GM12873 (cell line): ENCODE results near the gene SNCA.

Experiments used
- CTCF ChIP-seq: IDR thresholded peaks from 2 replicates; pipeline ENCODE4 v1.5.1; 2012; ENCODE audit warnings: low read depth, mild to moderate bottlenecking, moderate library complexity, low read length, control low read depth; ENCODE audit not compliant: insufficient read depth; ENCODE audit errors: missing control alignments

The SNCA gene

GRCh38 chr4:89836897-89837384 is at the start of gene SNCA:
SNCA (minus strand) TSS chr4:89837161; CDS start chr4:89835667, 1,494 bp downstream.
- no peak for TF ChIP-seq CTCF

DNA sequence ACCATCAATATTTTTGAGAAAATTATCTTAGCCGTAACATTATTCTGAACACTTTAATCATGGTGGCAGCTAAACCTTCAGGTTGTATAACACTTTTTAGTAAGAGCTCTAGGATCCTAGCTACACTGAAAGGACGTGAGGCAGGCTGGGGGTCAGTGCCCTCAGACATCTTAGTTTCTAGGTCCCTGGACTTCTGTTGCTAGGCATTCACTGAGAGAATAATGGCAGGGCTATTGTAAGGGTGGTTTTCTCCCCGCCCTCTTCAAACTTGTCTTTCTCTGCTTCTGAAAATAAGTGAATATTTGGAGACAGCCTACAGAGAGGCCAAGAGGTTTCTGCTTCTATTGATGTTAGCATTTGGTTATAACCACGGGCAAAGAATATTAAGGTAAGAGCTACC is 42.3 kb upstream of the SNCA start:
- TF ChIP-seq CTCF = no peak

DNA sequence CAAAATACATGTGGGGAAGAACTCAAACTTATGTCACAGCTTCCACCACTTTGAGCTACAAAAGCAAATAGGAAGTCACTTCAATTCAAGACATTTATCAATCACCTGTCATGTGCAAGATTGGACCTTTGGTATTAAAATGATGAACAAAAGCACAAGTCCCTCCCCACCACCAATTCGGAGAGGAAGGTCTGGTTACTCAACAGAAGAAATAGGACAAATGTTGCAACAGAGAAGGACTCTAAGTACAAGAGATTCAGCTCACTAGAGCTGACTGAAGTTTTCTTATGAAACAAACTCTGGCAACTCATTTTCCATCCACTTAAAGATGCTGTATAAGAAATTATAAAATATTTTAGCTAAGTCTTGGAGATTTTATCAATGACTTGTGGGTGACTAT is 41.6 kb upstream of the SNCA start:
- no peak for TF ChIP-seq CTCF

- TF ChIP-seq CTCF = no peak
Measured at GRCh38 chr4:89876548-89876947, 39.6 kb upstream of the SNCA start.

DNA sequence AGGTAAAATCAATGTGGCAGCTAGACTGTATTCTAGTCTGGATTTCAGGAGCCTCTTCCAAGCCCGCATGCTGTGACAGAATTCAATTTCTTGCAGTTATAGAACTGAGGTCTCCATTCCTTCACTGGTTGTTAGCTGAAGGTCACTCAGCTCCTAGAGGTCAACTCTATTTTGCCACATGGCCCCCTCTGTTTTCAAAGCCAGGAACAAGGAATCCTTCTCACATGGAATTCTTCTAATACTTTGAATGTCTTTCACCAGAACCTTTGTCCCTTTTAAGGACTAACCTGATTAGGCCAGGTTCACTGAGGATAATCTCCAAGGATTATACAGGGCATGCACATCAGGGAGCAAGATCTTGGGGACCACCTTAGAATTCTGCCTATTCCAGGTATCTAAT is 34.2 kb upstream of the SNCA start:
- TF ChIP-seq CTCF = no peak

DNA sequence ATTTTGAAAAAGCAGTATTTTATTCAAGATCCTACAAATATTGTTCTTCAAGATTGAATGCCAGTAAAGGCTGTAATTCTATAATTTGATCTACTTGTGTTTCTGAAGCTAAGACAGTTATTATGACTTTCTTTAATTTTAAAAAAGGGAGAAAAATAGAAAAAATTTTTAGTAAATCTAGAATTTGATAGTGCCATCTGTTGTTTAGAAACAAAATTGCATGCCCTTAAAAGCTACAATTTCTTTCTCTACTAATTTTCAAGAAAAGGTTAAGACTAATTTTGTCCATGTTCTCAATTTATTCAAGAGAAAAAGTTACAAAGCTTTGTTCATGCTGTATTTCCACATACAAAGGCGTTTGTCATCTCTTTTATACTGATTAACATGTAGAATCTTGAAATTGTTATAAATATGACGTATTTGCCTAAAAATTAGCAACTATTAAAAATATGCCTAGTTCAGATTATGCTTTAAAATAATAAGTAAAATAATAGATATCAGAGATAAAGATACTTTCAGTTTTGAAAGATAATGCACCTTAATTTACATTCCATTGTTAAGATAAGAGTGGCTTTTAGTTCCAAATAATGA is 32.1 kb upstream of the SNCA start:
- peak; percentile 28 for TF ChIP-seq CTCF

DNA sequence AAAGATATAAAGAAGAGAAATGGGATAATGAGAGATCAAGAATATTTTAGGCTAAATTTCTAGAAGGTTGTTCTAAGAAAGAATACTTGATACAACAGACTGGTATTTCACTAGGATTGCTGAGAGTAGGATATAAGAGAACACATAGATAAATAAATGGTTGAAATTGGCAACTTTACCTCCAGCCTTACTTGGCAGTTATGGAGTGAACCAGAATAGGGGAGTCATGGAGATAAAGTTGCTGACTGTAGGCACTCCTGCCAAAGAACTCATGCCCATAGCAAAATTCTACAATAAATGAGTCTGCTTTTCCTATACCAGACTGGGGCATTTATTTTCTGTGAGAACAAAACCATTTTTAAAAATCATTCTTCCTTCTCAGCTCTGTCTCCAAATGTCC is 31.3 kb upstream of the SNCA start:
- no peak for TF ChIP-seq CTCF
